ENCODE results near the gene HS3ST5.

Gene HS3ST5

GRCh38 chr6:114133816-114134215 is 209.0 kb downstream of the HS3ST5 start:
- in situ Hi-C loops (cut with MboI; ENCODE audit: low sequenced_read_pairs, unreplicated experiment) = no loop called here
- TF ChIP-seq, protein P1, sequence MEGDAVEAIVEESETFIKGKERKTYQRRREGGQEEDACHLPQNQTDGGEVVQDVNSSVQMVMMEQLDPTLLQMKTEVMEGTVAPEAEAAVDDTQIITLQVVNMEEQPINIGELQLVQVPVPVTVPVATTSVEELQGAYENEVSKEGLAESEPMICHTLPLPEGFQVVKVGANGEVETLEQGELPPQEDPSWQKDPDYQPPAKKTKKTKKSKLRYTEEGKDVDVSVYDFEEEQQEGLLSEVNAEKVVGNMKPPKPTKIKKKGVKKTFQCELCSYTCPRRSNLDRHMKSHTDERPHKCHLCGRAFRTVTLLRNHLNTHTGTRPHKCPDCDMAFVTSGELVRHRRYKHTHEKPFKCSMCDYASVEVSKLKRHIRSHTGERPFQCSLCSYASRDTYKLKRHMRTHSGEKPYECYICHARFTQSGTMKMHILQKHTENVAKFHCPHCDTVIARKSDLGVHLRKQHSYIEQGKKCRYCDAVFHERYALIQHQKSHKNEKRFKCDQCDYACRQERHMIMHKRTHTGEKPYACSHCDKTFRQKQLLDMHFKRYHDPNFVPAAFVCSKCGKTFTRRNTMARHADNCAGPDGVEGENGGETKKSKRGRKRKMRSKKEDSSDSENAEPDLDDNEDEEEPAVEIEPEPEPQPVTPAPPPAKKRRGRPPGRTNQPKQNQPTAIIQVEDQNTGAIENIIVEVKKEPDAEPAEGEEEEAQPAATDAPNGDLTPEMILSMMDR (IDR thresholded peaks at IDR 0.05; ENCODE audit: borderline replicate concordance, control extremely low read depth, extremely low read depth, insufficient read depth, missing control alignments) = no peak
- DNase-seq (ENCODE audit: low spot score) = no peak

GRCh38 chr6:114131945-114132344 is 210.9 kb downstream of the HS3ST5 start:
- in situ Hi-C loops (cut with MboI; ENCODE audit: low sequenced_read_pairs, unreplicated experiment) = no loop called here
- DNase-seq (ENCODE audit: low spot score) = no peak
- TF ChIP-seq, protein P1 (IDR thresholded peaks at IDR 0.05; ENCODE audit: borderline replicate concordance, control extremely low read depth, extremely low read depth, insufficient read depth, missing control alignments) = no peak

- in situ Hi-C loops (cut with MboI; ENCODE audit: low sequenced_read_pairs, unreplicated experiment) = no loop called here
- TF ChIP-seq, protein P1 (IDR thresholded peaks at IDR 0.05; ENCODE audit: borderline replicate concordance, control extremely low read depth, extremely low read depth, insufficient read depth, missing control alignments) = no peak
- DNase-seq (ENCODE audit: low spot score) = no peak
These were observed 217.2 kb downstream of the HS3ST5 start for GRCh38 chr6:114125576-114125975.

DNA sequence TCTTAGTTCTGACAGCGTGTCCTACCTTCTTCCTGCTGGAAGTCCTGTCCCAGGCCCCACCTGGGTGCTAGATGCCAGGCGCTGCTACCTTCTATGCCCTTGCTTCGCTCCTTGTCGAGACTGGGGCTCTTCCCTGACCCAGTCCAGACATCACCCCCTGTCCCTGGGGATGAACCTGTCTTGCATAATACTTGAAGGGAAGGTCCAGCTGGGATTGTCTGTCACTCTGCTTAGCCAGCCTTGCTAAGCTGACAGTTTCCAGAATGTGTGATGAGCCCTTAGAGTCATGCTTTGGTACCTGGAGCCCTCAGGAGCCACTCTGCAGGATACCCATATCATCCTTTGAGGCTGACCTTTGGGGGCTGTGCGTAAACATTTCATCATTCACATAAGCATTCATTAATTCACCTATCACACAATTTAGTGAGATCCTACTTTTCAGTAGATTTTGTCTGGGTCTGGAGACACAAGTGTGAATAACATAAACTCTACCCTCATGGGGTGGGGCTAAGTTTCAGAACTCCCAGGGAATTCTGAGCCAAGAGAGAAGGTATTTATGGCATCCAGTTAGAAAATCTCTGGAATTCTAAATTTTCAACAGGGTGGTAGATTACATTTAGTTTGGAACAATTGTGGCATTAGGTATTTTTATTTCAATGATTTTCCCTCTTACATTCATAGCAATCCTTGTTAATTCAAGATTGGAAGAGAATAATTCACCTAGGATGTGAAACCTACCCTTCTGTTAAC is 220.7 kb downstream of the HS3ST5 start:
- no peak for DNase-seq (ENCODE audit: low spot score)
- in situ Hi-C loops (cut with MboI; ENCODE audit: low sequenced_read_pairs, unreplicated experiment) = no loop called here
- TF ChIP-seq, protein P1 (IDR thresholded peaks at IDR 0.05; ENCODE audit: borderline replicate concordance, control extremely low read depth, extremely low read depth, insufficient read depth, missing control alignments) = no peak

DNA sequence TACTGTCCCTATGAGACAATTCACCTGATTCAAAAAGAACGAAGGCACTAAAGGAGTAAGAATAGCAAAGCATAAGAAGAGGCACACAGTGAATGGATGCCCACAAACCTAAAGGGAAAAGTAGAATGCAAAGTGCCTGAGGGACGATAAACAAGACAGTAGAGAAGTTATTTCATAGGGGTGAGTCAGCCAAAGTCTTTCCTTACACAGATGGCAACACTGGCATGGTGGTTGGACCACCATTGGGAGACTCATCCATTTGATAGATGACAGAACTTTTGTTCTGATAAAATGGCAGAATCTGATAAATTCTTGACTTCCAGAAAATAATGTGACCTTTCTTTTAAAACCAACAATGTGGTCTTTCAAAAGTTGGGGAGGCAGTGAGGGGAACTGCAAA is 223.8 kb downstream of the HS3ST5 start:
- TF ChIP-seq, protein P1 (IDR thresholded peaks at IDR 0.05; ENCODE audit: borderline replicate concordance, control extremely low read depth, extremely low read depth, insufficient read depth, missing control alignments) = no peak
- in situ Hi-C loops (cut with MboI; ENCODE audit: low sequenced_read_pairs, unreplicated experiment) = no loop called here
- DNase-seq (ENCODE audit: low spot score) = no peak

DNA sequence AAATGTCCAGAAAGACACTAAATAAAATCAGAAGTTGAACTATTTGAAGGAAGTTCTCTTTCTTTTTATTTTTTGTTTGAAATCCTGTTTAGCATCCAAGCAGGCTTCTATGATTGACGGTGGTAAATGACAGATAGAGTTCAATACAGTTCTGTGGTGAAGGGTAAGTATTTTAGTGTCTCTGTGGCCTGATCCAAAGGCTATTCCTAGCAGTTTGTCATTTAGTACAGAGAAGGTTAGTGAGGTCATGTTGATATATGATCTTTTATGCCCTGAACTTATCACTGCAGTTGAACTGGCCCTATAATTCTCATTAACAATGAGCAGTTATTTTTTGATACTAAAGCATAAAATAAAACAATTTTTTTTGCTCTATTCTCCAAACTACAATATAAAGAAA is 227.2 kb downstream of the HS3ST5 start:
- DNase-seq (ENCODE audit: low spot score) = no peak
- in situ Hi-C loops (cut with MboI; ENCODE audit: low sequenced_read_pairs, unreplicated experiment) = no loop called here

More for the DNA sequence above, 227.2 kb downstream of the HS3ST5 start:
- TF ChIP-seq, protein P1 (IDR thresholded peaks at IDR 0.05; ENCODE audit: borderline replicate concordance, control extremely low read depth, extremely low read depth, insufficient read depth, missing control alignments) = no peak
